Activated CD8-positive, alpha-beta memory T cell treated with anti-CD3 and anti-CD28 coated beads, Interleukin-2, amount 50 U/mL, for 48 hours (primary cell): ENCODE data around the gene SFTPB.

Experiments
- DNase-seq: peaks from one replicate; pipeline ENCODE4 v3.0.0-alpha.2; 2020

The SFTPB gene

GRCh38 chr2:85702172-85702571 lies 34.2 kb upstream of the SFTPB start:
- no peak for DNase-seq

- DNase-seq = peak; percentile 41
These were observed 31.3 kb upstream of the SFTPB start for GRCh38 chr2:85699325-85699724.

GRCh38 chr2:85698880-85699254 lies 30.9 kb upstream of the SFTPB start:
- no peak for DNase-seq

GRCh38 chr2:85698184-85698879 lies 30.3 kb upstream of the SFTPB start:
- peak; percentile 45 for DNase-seq

- DNase-seq = no peak
These were observed 29.7 kb upstream of the SFTPB start for GRCh38 chr2:85697716-85698115.

GRCh38 chr2:85697096-85697495 lies 29.1 kb upstream of the SFTPB start:
- peak; percentile 43 for DNase-seq

- DNase-seq = peak; percentile 26
These were observed 28.0 kb upstream of the SFTPB start for GRCh38 chr2:85695691-85696668.

- peak; percentile 43 for DNase-seq
These were observed 27.1 kb upstream of the SFTPB start for GRCh38 chr2:85695121-85695520.

GRCh38 chr2:85694052-85695025 lies 26.3 kb upstream of the SFTPB start, which contains the start of gene GNLY:
Gene GNLY, plus strand, starts transcription at chr2:85694358. Its CDS starts 61 bp downstream, at chr2:85694419.
- no peak for DNase-seq

GRCh38 chr2:85692039-85692645 lies 24.1 kb upstream of the SFTPB start:
- no peak for DNase-seq

GRCh38 chr2:85690932-85691331 lies 22.9 kb upstream of the SFTPB start:
- DNase-seq = no peak

- DNase-seq = no peak
These were observed 16.8 kb upstream of the SFTPB start for GRCh38 chr2:85684806-85685205.

GRCh38 chr2:85684380-85684779 lies 16.4 kb upstream of the SFTPB start:
- no peak for DNase-seq

- DNase-seq = peak; percentile 50
These were observed 14.4 kb upstream of the SFTPB start for GRCh38 chr2:85682378-85682777.

- no peak for DNase-seq
These were observed 13.8 kb upstream of the SFTPB start for GRCh38 chr2:85681776-85682175.

- DNase-seq = peak; percentile 47
These were observed 13.4 kb upstream of the SFTPB start for GRCh38 chr2:85681372-85681763.

GRCh38 chr2:85680707-85681371 lies 12.8 kb upstream of the SFTPB start:
- no peak for DNase-seq

GRCh38 chr2:85678794-85679672 lies 11.0 kb upstream of the SFTPB start:
- DNase-seq = peak; percentile 96

- peak; percentile 44 for DNase-seq
These were observed 10.4 kb upstream of the SFTPB start for GRCh38 chr2:85678377-85678776.

GRCh38 chr2:85675866-85676548 lies 8.0 kb upstream of the SFTPB start:
- DNase-seq = no peak
